ENCODE measurements around the gene FANCC.

The FANCC gene

GRCh38 chr9:95082401-95083084 lies 235.0 kb downstream of the FANCC start:
- DNase-seq: no peak

GRCh38 chr9:95081998-95082397 lies 235.5 kb downstream of the FANCC start:
- no peak for DNase-seq

GRCh38 chr9:95080961-95081647 lies 236.4 kb downstream of the FANCC start:
- DNase-seq: no peak

GRCh38 chr9:95079461-95079860 lies 238.0 kb downstream of the FANCC start:
- DNase-seq: no peak

- DNase-seq: no peak
Observed at GRCh38 chr9:95078939-95079338, 238.6 kb downstream of the FANCC start.

- no peak for DNase-seq
Observed at GRCh38 chr9:95078511-95078910, 239.0 kb downstream of the FANCC start.

- no peak for DNase-seq
Observed at GRCh38 chr9:95077766-95078370, 239.6 kb downstream of the FANCC start.

- DNase-seq: no peak
Observed at GRCh38 chr9:95077053-95077765, 240.3 kb downstream of the FANCC start.

GRCh38 chr9:95076696-95077052 lies 240.8 kb downstream of the FANCC start:
- DNase-seq: no peak

- DNase-seq: no peak
Observed at GRCh38 chr9:95075700-95076099, 241.8 kb downstream of the FANCC start.

GRCh38 chr9:95074632-95075031 lies 242.9 kb downstream of the FANCC start:
- no peak for DNase-seq

GRCh38 chr9:95073918-95074317 lies 243.6 kb downstream of the FANCC start:
- no peak for DNase-seq

GRCh38 chr9:95073042-95073607 lies 244.4 kb downstream of the FANCC start:
- no peak for DNase-seq

GRCh38 chr9:95071925-95072324 lies 245.6 kb downstream of the FANCC start:
- DNase-seq: no peak

- no peak for DNase-seq
Observed at GRCh38 chr9:95071450-95071849, 246.1 kb downstream of the FANCC start.

- no peak for DNase-seq
Observed at GRCh38 chr9:95070549-95071021, 246.9 kb downstream of the FANCC start.

GRCh38 chr9:95067897-95068296 lies 249.6 kb downstream of the FANCC start:
- DNase-seq: no peak

- no peak for DNase-seq
Observed at GRCh38 chr9:95067057-95067456, 250.5 kb downstream of the FANCC start.

GRCh38 chr9:95065224-95065623 lies 252.3 kb downstream of the FANCC start:
- DNase-seq: no peak

- no peak for DNase-seq
Observed at GRCh38 chr9:95063300-95063699, 254.2 kb downstream of the FANCC start.

- DNase-seq: no peak
Observed at GRCh38 chr9:95062596-95063065, 254.9 kb downstream of the FANCC start.

GRCh38 chr9:95061916-95062595 lies 255.5 kb downstream of the FANCC start:
- no peak for DNase-seq

Data from NCI-H2171 (cell line).